ENCODE data around the gene PLXNA4.

The PLXNA4 gene

DNA sequence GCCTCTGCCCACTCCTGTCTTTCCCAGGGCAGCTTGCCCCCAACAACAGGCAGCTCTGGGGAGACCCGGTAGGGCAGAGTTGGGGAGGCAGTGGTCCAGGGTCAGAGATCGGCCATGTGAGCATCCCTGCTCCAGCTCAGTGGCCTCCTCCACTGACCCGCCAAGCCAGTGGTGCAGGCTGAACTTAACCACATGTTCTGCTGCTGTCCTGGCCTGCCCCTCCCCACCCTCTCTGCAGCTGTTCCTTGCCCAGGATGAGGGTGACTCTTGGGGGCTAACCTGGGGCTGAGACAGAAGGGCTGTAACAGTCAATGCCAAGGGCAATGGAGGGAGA lies 349.3 kb downstream of the PLXNA4 start:
- Histone ChIP-seq H3K36me3 (ENCODE audit: insufficient read depth, low read length) (no peaks in the 10 kb centered on the region), H3K27me3 (ENCODE audit: insufficient read depth, low read length) (no peaks in the 10 kb centered on the region)
- 95% methylated on average over 3 of the region's 3 CpGs for WGBS

DNA sequence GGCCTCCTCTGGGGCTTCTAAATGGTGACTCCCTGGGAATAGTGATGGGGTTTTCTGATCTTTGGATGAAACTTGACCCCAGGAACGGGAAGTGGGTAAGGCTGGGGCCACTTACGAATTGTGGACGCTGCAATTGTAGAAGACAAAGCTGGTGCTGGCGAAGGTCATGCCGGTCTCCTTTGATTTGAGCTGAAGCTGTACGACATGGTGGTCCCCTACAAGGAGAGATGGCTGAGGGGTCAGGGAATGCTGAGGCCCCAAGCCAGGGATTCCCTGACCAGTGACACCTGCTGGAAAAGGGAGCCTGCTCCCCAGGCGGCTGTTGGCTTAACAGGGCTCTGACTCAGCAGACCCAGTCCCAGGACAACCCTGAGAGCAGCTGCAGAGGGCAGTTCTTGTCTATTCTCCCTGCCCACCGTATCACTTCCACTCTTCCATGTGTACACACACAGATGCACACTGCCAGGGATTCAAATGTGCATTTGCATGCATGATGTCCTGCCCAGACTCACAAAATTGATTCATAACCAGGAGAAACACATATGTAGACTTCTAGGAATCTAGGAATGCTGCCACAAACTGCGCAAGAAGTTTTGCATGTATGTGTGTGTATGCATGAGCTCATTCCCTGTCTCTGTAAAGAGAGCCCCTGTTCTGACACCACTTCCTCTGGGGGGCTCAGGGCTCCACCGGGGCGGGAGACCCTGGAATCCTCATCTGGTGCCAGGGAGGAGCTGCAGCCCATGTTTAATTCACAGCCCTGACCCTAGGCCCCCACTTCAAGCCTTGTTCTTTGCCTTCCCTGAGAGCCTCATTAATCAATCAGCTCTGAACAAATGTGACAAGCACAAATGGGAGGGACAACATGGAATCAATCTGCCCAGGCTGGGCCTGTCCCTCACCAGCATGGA lies 350.0 kb downstream of the PLXNA4 start:
- H3K4me1 ChIP-seq (ENCODE audit: insufficient read depth, low read length), result peaks cover 4% of the 10 kb centered on the region; the same call in 1 of the 2 replicates
- H3K27me3 ChIP-seq (ENCODE audit: insufficient read depth, low read length), result no peaks in the 10 kb centered on the region
- 89% methylated on average over 11 of the region's 11 CpGs for WGBS
- H3K27ac ChIP-seq (ENCODE audit: low read depth, low read length), result no peak overlapping the region
- no peaks in the 10 kb centered on the region for H3K36me3 ChIP-seq (ENCODE audit: insufficient read depth, low read length)
- H3K9ac ChIP-seq (ENCODE audit: low read depth, low read length), result no peak overlapping the region
- H3K9me3 ChIP-seq (ENCODE audit: insufficient read depth, low read depth, low read length), result no peaks in the 10 kb centered on the region
- no peak overlapping the region for H3K4me3 ChIP-seq (ENCODE audit: low read length)

More for the DNA sequence above, 349.3 kb downstream of the PLXNA4 start:
- H3K27ac ChIP-seq (ENCODE audit: low read depth, low read length), result no peak overlapping the region
- no peak overlapping the region for H3K4me3 ChIP-seq (ENCODE audit: low read length)
- H3K9ac ChIP-seq (ENCODE audit: low read depth, low read length), result no peak overlapping the region
- peaks cover 4% of the 10 kb centered on the region; the same call in 1 of the 2 replicates for H3K4me1 ChIP-seq (ENCODE audit: insufficient read depth, low read length)
- no peaks in the 10 kb centered on the region for H3K9me3 ChIP-seq (ENCODE audit: insufficient read depth, low read depth, low read length)

DNA sequence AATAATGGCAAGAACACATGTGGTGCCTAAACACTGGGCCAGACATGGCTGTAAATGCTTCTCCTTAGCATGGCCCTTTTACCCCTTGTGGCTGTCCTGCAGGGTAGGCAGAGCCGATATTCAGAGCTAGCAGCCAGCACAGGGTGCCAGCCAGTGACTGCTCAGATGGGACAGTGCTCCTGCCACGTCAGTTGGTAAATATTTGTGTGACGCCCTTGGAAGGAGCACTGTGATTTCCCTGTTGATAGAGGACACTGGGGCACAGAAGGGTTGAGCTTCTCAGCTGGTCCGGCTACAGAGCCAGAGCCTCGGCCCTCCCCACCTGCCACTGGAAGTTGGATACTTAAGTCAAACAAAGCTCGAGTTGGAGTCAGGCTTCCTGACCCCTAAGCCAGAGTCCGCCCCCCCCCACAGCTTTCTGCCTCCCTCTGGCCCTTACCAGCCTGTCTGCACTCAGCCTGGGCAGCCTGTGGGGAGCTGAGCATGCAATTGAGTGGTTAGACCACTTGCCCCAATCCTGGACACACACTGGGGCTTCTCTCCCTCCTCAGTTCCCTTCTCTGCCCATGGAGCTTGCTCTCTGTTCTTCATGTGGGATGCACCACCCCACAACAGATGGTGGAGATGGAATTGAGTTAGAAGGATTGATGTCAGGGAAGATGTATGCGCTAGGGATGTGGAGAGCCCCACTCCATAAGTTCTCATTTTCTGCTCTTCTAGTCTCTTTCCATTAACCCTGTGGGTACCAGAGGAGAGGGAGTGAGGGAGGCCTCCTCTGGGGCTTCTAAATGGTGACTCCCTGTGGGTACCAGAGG lies 350.8 kb downstream of the PLXNA4 start:
- H3K4me1 ChIP-seq (ENCODE audit: insufficient read depth, low read length), result peaks cover 4% of the 10 kb centered on the region; the same call in 1 of the 2 replicates
- H3K9me3 ChIP-seq (ENCODE audit: insufficient read depth, low read depth, low read length), result no peaks in the 10 kb centered on the region
- H3K9ac ChIP-seq (ENCODE audit: low read depth, low read length), result no peak overlapping the region
- H3K27me3 ChIP-seq (ENCODE audit: insufficient read depth, low read length), result no peaks in the 10 kb centered on the region
- no peak overlapping the region for H3K27ac ChIP-seq (ENCODE audit: low read depth, low read length)
- H3K4me3 ChIP-seq (ENCODE audit: low read length), result no peak overlapping the region
- 74% methylated on average over 7 of the region's 8 CpGs for WGBS
- H3K36me3 ChIP-seq (ENCODE audit: insufficient read depth, low read length), result no peaks in the 10 kb centered on the region

DNA sequence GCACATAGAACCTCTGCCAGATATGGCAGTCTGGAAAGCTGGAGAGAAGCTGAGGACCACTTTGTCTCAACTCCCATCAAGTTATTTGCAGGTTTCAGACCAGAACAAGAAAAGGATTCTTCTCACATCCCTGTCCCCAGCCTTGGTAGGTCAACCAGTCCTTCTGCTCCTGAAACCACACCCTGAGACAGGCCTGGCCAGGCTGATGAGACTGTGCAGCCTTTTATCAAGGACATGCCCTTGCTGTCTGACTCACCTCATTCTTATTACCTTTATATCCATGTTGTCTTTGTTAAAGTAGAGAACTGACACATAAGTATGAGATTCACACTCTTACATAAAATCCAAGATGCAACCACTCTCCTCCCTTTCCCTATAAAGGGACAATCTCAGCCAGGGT lies 354.9 kb downstream of the PLXNA4 start:
- no peak overlapping the region for H3K27ac ChIP-seq (ENCODE audit: low read depth, low read length)
- H3K4me3 ChIP-seq (ENCODE audit: low read length), result no peak overlapping the region
- H3K9ac ChIP-seq (ENCODE audit: low read depth, low read length), result no peak overlapping the region
- H3K9me3 ChIP-seq (ENCODE audit: insufficient read depth, low read depth, low read length), result no peaks in the 10 kb centered on the region
- H3K27me3 ChIP-seq (ENCODE audit: insufficient read depth, low read length), result no peaks in the 10 kb centered on the region
- no peaks in the 10 kb centered on the region for H3K36me3 ChIP-seq (ENCODE audit: insufficient read depth, low read length)
- peaks cover 19% of the 10 kb centered on the region; the same call in 1 of the 2 replicates for H3K4me1 ChIP-seq (ENCODE audit: insufficient read depth, low read length)

DNA sequence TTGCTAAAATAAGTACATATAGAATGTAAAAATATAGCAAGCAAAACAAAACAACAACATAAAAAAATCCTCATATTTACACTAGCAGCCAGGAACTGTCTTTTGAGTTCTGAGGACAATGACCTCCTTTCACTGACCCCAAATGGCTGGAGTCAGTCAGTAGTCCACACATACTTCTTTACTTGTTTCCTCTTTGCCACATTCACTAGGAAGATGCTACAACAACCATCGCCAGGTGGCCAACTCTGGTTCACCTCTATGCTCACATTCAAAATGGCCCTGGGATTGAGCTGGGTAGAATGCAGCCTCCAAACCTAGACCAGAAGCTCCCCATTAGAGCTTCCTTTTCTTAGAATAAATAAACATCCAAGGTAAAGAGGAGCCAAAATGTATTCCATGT lies 356.2 kb downstream of the PLXNA4 start:
- Histone ChIP-seq H3K4me3 (ENCODE audit: low read length) (no peak overlapping the region), H3K4me1 (ENCODE audit: insufficient read depth, low read length) (peaks cover 19% of the 10 kb centered on the region; the same call in 1 of the 2 replicates), H3K36me3 (ENCODE audit: insufficient read depth, low read length) (no peaks in the 10 kb centered on the region), H3K27ac (ENCODE audit: low read depth, low read length) (no peak overlapping the region), H3K9me3 (ENCODE audit: insufficient read depth, low read depth, low read length) (no peaks in the 10 kb centered on the region), H3K9ac (ENCODE audit: low read depth, low read length) (no peak overlapping the region), H3K27me3 (ENCODE audit: insufficient read depth, low read length) (no peaks in the 10 kb centered on the region)
- WGBS, result 96% methylated on average over 1 of the region's 1 CpG

DNA sequence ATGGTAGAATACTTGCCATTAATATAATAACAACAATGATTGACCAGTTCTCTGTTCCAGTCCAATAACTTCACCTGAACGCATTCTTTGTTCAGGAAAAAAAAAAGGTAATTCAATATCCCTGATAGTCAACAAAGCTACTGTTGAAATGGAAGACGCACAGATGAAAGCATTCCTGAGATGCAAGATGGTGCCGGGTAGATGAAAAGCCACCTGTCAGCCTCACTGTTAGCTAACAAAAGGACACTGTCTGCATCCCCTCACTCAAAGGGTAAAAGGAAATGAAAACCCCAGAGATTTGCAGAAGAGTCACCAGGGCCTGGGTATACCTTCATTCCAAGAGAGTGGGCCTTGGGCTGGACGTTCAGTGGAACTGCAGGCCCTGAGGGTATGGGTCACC lies 357.4 kb downstream of the PLXNA4 start:
- no peaks in the 10 kb centered on the region for H3K9me3 ChIP-seq (ENCODE audit: insufficient read depth, low read depth, low read length)
- H3K4me1 ChIP-seq (ENCODE audit: insufficient read depth, low read length), result peaks cover 19% of the 10 kb centered on the region; the same call in 1 of the 2 replicates
- H3K36me3 ChIP-seq (ENCODE audit: insufficient read depth, low read length), result no peaks in the 10 kb centered on the region
- no peak overlapping the region for H3K27ac ChIP-seq (ENCODE audit: low read depth, low read length)
- no peak overlapping the region for H3K4me3 ChIP-seq (ENCODE audit: low read length)
- no peak overlapping the region for H3K9ac ChIP-seq (ENCODE audit: low read depth, low read length)
- no peaks in the 10 kb centered on the region for H3K27me3 ChIP-seq (ENCODE audit: insufficient read depth, low read length)
- WGBS, result 94% methylated on average over 4 of the region's 4 CpGs

DNA sequence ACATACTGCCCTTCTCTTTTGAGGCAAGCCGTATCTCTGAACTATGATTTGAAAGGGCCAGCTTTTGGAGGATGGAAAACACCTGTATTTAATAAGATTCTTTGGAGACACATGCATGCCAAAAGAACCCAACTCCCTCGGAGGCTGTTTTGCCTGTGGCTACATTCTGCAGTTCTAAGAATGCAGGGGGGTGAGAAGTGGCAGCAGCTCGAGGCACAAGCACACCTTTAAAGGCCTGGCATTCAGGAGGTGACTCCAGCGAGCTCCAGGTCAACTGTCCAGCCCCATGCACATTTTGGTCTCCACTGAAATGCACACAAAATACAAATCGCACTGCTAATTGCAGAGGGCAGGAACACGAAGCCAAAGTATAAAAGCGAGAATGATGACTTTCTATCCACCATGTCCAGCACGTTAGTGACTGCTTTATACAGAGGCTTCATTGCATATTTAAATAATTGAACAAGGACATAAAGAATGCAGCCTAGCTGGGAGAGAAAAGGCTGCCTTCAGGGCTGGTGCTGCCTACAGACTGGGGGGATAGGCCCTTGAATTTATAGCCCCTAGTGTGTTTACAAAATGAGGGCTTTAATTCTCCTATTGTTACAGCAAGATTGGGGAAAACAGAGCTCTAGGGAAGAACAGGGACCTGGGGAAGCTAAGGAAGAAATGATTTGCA lies 359.3 kb downstream of the PLXNA4 start:
- Histone ChIP-seq H3K27ac (ENCODE audit: low read depth, low read length) (no peak overlapping the region), H3K9me3 (ENCODE audit: insufficient read depth, low read depth, low read length) (no peaks in the 10 kb centered on the region), H3K4me1 (ENCODE audit: insufficient read depth, low read length) (peaks cover 19% of the 10 kb centered on the region; the same call in 1 of the 2 replicates), H3K9ac (ENCODE audit: low read depth, low read length) (no peak overlapping the region), H3K36me3 (ENCODE audit: insufficient read depth, low read length) (no peaks in the 10 kb centered on the region), H3K4me3 (ENCODE audit: low read length) (no peak overlapping the region), H3K27me3 (ENCODE audit: insufficient read depth, low read length) (no peaks in the 10 kb centered on the region)
- WGBS, result 67% methylated on average over 8 of the region's 8 CpGs

DNA sequence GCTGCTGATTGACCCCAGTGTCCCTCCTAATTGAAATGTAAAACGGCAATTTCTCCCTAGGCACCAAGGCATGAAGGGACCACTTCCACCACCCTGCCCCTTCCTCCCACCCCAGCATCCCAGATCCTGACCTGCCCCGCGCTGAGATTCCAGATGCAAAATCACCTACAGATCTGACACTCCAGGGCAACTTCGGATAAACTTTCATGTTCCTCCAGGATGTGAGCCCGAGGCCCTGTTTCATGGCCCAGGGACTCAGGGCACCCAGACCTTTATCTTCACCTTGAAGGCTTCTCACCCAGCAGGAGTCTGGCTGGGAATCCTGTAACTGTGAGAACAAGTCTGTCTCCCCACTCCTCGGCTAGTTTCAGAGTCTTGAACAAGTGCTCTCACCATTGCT lies 361.8 kb downstream of the PLXNA4 start:
- H3K4me3 ChIP-seq (ENCODE audit: low read length), result no peak overlapping the region
- H3K27me3 ChIP-seq (ENCODE audit: insufficient read depth, low read length), result no peaks in the 10 kb centered on the region
- H3K9me3 ChIP-seq (ENCODE audit: insufficient read depth, low read depth, low read length), result no peaks in the 10 kb centered on the region
- peaks cover 19% of the 10 kb centered on the region; the same call in 1 of the 2 replicates for H3K4me1 ChIP-seq (ENCODE audit: insufficient read depth, low read length)
- no peak overlapping the region for H3K27ac ChIP-seq (ENCODE audit: low read depth, low read length)
- 62% methylated on average over 6 of the region's 6 CpGs for WGBS
- no peak overlapping the region for H3K9ac ChIP-seq (ENCODE audit: low read depth, low read length)
- no peaks in the 10 kb centered on the region for H3K36me3 ChIP-seq (ENCODE audit: insufficient read depth, low read length)

DNA sequence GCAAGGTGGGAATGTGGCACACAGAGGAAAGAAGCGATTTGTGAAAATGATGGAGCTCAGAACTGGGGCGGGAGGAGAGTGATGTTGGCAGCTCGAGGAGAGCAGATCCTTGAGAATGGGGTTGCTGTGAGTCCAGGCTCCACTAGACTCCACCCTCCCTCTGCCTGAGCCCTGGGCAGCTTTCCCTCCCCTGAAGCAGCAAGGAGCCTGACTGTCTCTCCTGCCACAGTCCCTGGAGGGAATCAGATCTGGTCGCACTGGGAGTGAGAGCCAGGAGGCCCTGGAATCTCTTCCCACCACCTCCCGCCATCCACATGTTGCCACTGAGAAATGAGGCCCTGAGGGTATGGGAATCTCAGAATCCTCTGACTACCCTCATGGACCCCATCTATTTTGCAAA lies 362.7 kb downstream of the PLXNA4 start:
- H3K36me3 ChIP-seq (ENCODE audit: insufficient read depth, low read length), result no peaks in the 10 kb centered on the region
- no peak overlapping the region for H3K9ac ChIP-seq (ENCODE audit: low read depth, low read length)
- H3K4me1 ChIP-seq (ENCODE audit: insufficient read depth, low read length), result peaks cover 18% of the 10 kb centered on the region; the same call in 1 of the 2 replicates
- no peaks in the 10 kb centered on the region for H3K27me3 ChIP-seq (ENCODE audit: insufficient read depth, low read length)
- no peak overlapping the region for H3K4me3 ChIP-seq (ENCODE audit: low read length)
- no peaks in the 10 kb centered on the region for H3K9me3 ChIP-seq (ENCODE audit: insufficient read depth, low read depth, low read length)
- 88% methylated on average over 4 of the region's 5 CpGs for WGBS
- no peak overlapping the region for H3K27ac ChIP-seq (ENCODE audit: low read depth, low read length)

DNA sequence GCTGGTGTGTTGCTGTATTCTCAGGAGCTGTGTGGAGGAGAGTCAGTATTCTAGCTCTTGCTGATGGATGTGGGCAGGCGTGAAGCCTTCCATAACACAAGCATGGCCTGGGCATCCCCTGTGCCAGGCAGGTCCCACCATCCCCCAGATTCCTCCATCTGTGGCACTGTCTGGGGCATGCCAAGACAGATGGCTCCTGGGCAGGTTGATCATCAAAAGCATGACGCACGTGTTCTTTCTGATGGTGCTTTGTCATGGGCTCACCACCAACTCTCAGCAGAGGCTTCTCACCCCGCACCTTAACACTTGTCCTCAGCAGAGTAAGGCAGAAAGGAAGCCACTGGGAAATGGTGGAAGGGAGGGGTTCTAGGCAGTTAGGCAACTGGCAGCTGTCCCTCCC lies 364.3 kb downstream of the PLXNA4 start:
- Histone ChIP-seq H3K36me3 (ENCODE audit: insufficient read depth, low read length) (no peaks in the 10 kb centered on the region), H3K27ac (ENCODE audit: low read depth, low read length) (no peak overlapping the region), H3K27me3 (ENCODE audit: insufficient read depth, low read length) (no peaks in the 10 kb centered on the region), H3K9ac (ENCODE audit: low read depth, low read length) (no peak overlapping the region), H3K4me1 (ENCODE audit: insufficient read depth, low read length) (peaks cover 6% of the 10 kb centered on the region; the same call in 1 of the 2 replicates), H3K4me3 (ENCODE audit: low read length) (no peak overlapping the region), H3K9me3 (ENCODE audit: insufficient read depth, low read depth, low read length) (no peaks in the 10 kb centered on the region)
- 97% methylated on average over 3 of the region's 4 CpGs for WGBS

DNA sequence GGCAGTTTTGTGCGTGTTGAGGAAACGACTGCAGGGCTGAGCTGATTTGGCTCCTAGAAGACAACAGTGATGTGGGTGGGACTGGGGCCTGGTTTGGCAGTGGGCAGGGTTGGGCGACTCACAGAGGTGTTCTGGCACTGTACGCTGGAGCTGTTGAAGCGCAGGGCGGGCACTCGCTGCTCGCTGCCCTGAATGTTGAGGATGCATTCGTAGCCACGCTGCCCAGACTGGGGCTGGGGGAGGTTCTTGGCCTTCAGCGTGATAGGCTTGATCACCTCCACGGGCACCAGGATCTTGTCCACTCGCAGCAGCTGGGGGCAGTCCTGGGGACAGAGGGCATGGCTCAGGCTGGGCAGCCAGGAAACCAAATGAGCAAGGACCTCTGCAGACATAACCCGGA lies 365.4 kb downstream of the PLXNA4 start:
- 93% methylated on average over 14 of the region's 14 CpGs for WGBS
- no peaks in the 10 kb centered on the region for H3K27me3 ChIP-seq (ENCODE audit: insufficient read depth, low read length)
- peaks cover 6% of the 10 kb centered on the region; the same call in 1 of the 2 replicates for H3K4me1 ChIP-seq (ENCODE audit: insufficient read depth, low read length)
- H3K27ac ChIP-seq (ENCODE audit: low read depth, low read length), result no peak overlapping the region
- no peaks in the 10 kb centered on the region for H3K9me3 ChIP-seq (ENCODE audit: insufficient read depth, low read depth, low read length)
- H3K9ac ChIP-seq (ENCODE audit: low read depth, low read length), result no peak overlapping the region
- H3K4me3 ChIP-seq (ENCODE audit: low read length), result no peak overlapping the region
- no peaks in the 10 kb centered on the region for H3K36me3 ChIP-seq (ENCODE audit: insufficient read depth, low read length)

Measured in HUES64 (cell line).